Common myeloid progenitor, CD34-positive (primary cell): Measurements from ENCODE around the gene PCDHGA2.
A peak's percentile ranks its signal among the peaks of the same experiment; 100 is the strongest.
"Not testable (repeated sequence)": the region's sequence is repeated elsewhere in the genome, so short reads cannot be mapped to it uniquely, and the experiment has no call there.

Experiments
- CTCF ChIA-PET: fragments of 350-600 bp; sonication (Branson Sonifier 250); formaldehyde crosslinking; loops from one replicate; lab custom pipeline; 2021; ENCODE audit warnings: antibody characterized with exemption; lab: Charles Lee
- POLR2A ChIA-PET: fragments of 350-600 bp; sonication (Branson Sonifier 250); formaldehyde crosslinking; loops from one replicate; lab custom pipeline; 2021; ENCODE audit warnings: antibody characterized with exemption; lab: Charles Lee
- DNase-seq, 3 donors: peaks; one replicate each; pipeline versions ENCODE4 v3.0.0 to v3.0.0-alpha.2; 2013
- H3K27ac ChIP-seq, 2 experiments: 1 replicate in 1 of 2; 2 replicates in 1 of 2; pipeline ENCODE4 v1.7.0; 2013; ENCODE audit warnings: inconsistent platforms in 2 of 2, low read length in 2 of 2, mild to moderate bottlenecking in 2 of 2, low read depth in 1 of 2, moderate library complexity in 1 of 2; ENCODE audit not compliant: severe bottlenecking in 2 of 2, insufficient read depth in 1 of 2, poor library complexity in 1 of 2
- H3K27me3 ChIP-seq, 5 experiments: replicated peaks in 2 of 5; 1 replicate in 3 of 5; 2 replicates in 2 of 5; pipeline versions ENCODE4 v1.6.1 to v1.7.0; 2013; ENCODE audit warnings: low read length in 4 of 5, mild to moderate bottlenecking in 2 of 5, moderate library complexity in 2 of 5, inconsistent platforms in 1 of 5; ENCODE audit not compliant: insufficient read depth in 5 of 5, control insufficient read depth in 4 of 5
- H3K36me3 ChIP-seq, 4 experiments: 1 replicate in 2 of 4; 2 replicates in 2 of 4; pipeline versions ENCODE4 v1.6.1 to v1.7.0; 2013; ENCODE audit warnings: low read length in 3 of 4, control low read depth in 1 of 4, mild to moderate bottlenecking in 1 of 4; ENCODE audit not compliant: control insufficient read depth in 4 of 4, insufficient read depth in 4 of 4
- H3K4me1 ChIP-seq, 4 experiments: 1 replicate in 3 of 4; 2 replicates in 1 of 4; pipeline versions ENCODE4 v1.6.1 to v1.7.1; 2013; ENCODE audit warnings: low read length in 3 of 4, mild to moderate bottlenecking in 3 of 4, control low read depth in 1 of 4, inconsistent platforms in 1 of 4, moderate library complexity in 1 of 4; ENCODE audit not compliant: control insufficient read depth in 4 of 4, insufficient read depth in 4 of 4; ENCODE audit errors: control extremely low read depth in 1 of 4
- H3K4me3 ChIP-seq, 7 experiments: 1 replicate in 4 of 7; 2 replicates in 3 of 7; pipeline versions ENCODE4 v1.5.1 to v1.7.0; 2013; ENCODE audit warnings: mild to moderate bottlenecking in 7 of 7, low read length in 6 of 7, moderate library complexity in 6 of 7, inconsistent platforms in 2 of 7, low read depth in 2 of 7, control low read depth in 1 of 7; ENCODE audit not compliant: insufficient read depth in 4 of 7, control insufficient read depth in 1 of 7; ENCODE audit errors: extremely low read depth in 1 of 7
- H3K9me3 ChIP-seq, 5 experiments: 1 replicate in 4 of 5; 2 replicates in 1 of 5; pipeline versions ENCODE4 v1.6.1 to v1.7.1; 2013; ENCODE audit warnings: low read length in 4 of 5, mild to moderate bottlenecking in 2 of 5, inconsistent platforms in 1 of 5, low read depth in 1 of 5, moderate library complexity in 1 of 5; ENCODE audit not compliant: control insufficient read depth in 4 of 5, insufficient read depth in 2 of 5; ENCODE audit errors: control extremely low read depth in 1 of 5
- WGBS: methylation state at CpG from one replicate; pipeline ENCODE4 v1.1.5; 2013; ENCODE audit not compliant: insufficient coverage; 5-methylcytosine and 5-hydroxymethylcytosine counted together

The PCDHGA2 gene

DNA sequence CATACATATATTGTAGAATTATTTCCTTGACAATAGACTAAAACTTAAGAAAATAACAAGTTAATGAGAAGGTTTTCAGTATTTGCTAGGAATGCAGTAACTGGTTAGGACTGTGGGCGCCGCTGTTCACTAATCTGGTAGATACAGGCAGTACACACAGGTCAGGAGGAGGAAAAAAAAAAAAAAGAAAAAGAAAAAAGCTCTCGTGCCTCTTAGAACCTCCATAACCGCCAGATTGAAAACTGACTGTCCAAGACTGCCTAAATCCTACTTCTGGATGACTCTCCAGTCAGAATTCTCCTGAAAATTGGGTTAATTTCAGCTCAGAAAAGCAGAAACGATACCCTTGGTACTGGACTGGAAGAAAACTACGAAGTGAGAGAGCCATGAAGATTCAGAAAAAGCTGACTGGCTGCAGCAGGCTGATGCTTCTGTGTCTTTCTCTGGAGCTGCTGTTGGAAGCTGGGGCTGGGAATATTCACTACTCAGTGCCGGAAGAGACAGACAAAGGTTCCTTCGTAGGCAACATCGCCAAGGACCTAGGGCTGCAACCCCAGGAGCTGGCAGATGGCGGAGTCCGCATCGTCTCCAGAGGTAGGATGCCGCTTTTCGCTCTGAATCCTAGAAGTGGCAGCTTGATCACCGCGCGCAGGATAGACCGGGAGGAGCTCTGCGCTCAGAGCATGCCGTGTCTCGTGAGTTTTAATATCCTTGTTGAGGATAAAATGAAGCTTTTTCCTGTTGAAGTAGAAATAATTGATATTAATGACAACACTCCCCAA is 8.1 kb upstream of the PCDHGA2 start, which contains the start of gene PCDHGA1:
PCDHGA1 (plus strand) TSS at position 216 of the 782 bp plus-strand sequence.
- ChIA-PET CTCF (interaction anchor here (0.7 to 1.5 kb wide), 4 partner anchors 8 to 21 kb away, joined by 4 to 9 read pairs (median 4); partner anchors contain the start of genes PCDHGA2 and TAF7), POLR2A (no interaction called here)
- DNase-seq, result peak in 2 of 3 donors; percentile 60 to 68
- WGBS, result 27% methylated on average over 12 of the region's 21 CpGs
- H3K4me1 ChIP-seq, result no peaks in the 10 kb centered on the region
- peak within 1 kb of the TSS in 1 of 7 experiments; percentile 27 for H3K4me3 ChIP-seq
- H3K27ac ChIP-seq, result no peak within 1 kb of the TSS
- peaks cover 15 to 67% (median 24%) of the 10 kb centered on the region in 5 experiments for H3K27me3 ChIP-seq
- no peaks in the 10 kb centered on the region for H3K36me3 ChIP-seq
- peaks cover 12 to 70% (median 44%) of the 10 kb centered on the region in 5 experiments for H3K9me3 ChIP-seq

DNA sequence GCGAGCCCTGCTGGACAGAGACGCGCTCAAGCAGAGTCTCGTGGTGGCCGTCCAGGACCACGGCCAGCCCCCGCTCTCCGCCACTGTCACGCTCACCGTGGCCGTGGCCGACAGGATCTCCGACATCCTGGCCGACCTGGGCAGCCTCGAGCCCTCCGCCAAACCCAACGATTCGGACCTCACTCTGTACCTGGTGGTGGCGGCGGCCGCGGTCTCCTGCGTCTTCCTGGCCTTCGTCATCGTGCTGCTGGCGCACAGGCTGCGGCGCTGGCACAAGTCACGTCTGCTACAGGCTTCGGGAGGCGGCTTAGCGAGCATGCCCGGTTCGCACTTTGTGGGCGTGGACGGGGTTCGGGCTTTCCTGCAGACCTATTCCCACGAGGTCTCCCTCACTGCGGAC is 6.0 kb upstream of the PCDHGA2 start:
- 39% methylated on average over 35 of the region's 39 CpGs for WGBS
- peaks cover 18 to 77% (median 39%) of the 10 kb centered on the region in 5 experiments for H3K9me3 ChIP-seq
- H3K27ac ChIP-seq, DNase-seq, H3K36me3 ChIP-seq, H3K4me1 ChIP-seq, POLR2A ChIA-PET, H3K4me3 ChIP-seq: not testable (repeated sequence)
- H3K27me3 ChIP-seq, result peaks cover 15 to 71% (median 34%) of the 10 kb centered on the region in 5 experiments
- CTCF ChIA-PET, result interaction anchor here (1.0 kb wide), 2 partner anchors 10 kb away, joined by 3 to 4 read pairs; no protein-coding TSS in a partner anchor

- WGBS, result 48% methylated on average over 23 of the region's 45 CpGs
- H3K4me3 ChIP-seq, DNase-seq, H3K27ac ChIP-seq, H3K4me1 ChIP-seq, H3K36me3 ChIP-seq, POLR2A ChIA-PET: not testable (repeated sequence)
- Histone ChIP-seq H3K9me3 (peaks cover 21 to 80% (median 47%) of the 10 kb centered on the region in 5 experiments), H3K27me3 (peaks cover 22 to 82% (median 29%) of the 10 kb centered on the region in 5 experiments)
- CTCF ChIA-PET, result interaction anchor here (1.4 kb wide), 1 partner anchor 16 kb away, joined by 3 read pairs; no protein-coding TSS in a partner anchor
These were observed 2.3 kb downstream of the PCDHGA2 start for GRCh38 chr5:141340781-141341354.

- no peak for DNase-seq
- 60% methylated on average over 1 of the region's 1 CpG for WGBS
- H3K4me3 ChIP-seq, result no peak overlapping the region
- peaks cover 0 to 9% (median 0%) of the 10 kb centered on the region in 4 experiments for H3K36me3 ChIP-seq
- no peaks in the 10 kb centered on the region for H3K4me1 ChIP-seq
- H3K27ac ChIP-seq, result no peak overlapping the region
- CTCF ChIA-PET, result interaction anchor here (0.7 to 2.6 kb wide), 7 partner anchors 8 to 74 kb away, joined by 3 to 7 read pairs (median 4); partner anchors contain the start of genes PCDHGA1, PCDHGA4 and TAF7
- peaks cover 12 to 71% (median 45%) of the 10 kb centered on the region in 5 experiments for H3K9me3 ChIP-seq
- POLR2A ChIA-PET, result no interaction called here
- H3K27me3 ChIP-seq, result peaks cover 14 to 84% (median 30%) of the 10 kb centered on the region in 5 experiments
These were observed 4.2 kb downstream of the PCDHGA2 start for GRCh38 chr5:141342773-141343172.

GRCh38 chr5:141343242-141343952 is 4.8 kb downstream of the PCDHGA2 start, which contains the start of gene PCDHGA3:
PCDHGA3 (plus strand) TSS chr5:141343829; CDS start chr5:141344034, 205 bp downstream.
- Histone ChIP-seq H3K36me3 (peaks cover 0 to 9% (median 0%) of the 10 kb centered on the region in 4 experiments), H3K9me3 (peaks cover 12 to 64% (median 42%) of the 10 kb centered on the region in 5 experiments), H3K27me3 (peaks cover 13 to 83% (median 27%) of the 10 kb centered on the region in 5 experiments), H3K4me3 (peak within 1 kb of the TSS in 4 of 7 experiments; percentile 6 to 51 (median 10)), H3K4me1 (no peaks in the 10 kb centered on the region), H3K27ac (no peak within 1 kb of the TSS)
- CTCF ChIA-PET, result interaction anchor here (0.7 to 2.6 kb wide), 6 partner anchors 9 to 73 kb away, joined by 3 to 7 read pairs (median 4); partner anchors contain the start of genes PCDHGA1, PCDHGA4 and TAF7
- 2% methylated on average over 6 of the region's 9 CpGs for WGBS
- peak in 2 of 3 donors; percentile 66 to 76 for DNase-seq
- POLR2A ChIA-PET, result no interaction called here

GRCh38 chr5:141343953-141344463 is 5.4 kb downstream of the PCDHGA2 start:
- H3K9me3 ChIP-seq, result peaks cover 17 to 63% (median 37%) of the 10 kb centered on the region in 5 experiments
- ChIA-PET POLR2A (no interaction called here), CTCF (interaction anchor here (1.0 to 2.6 kb wide), 4 partner anchors 9 to 26 kb away, joined by 3 to 7 read pairs (median 4); partner anchors contain the start of gene TAF7)
- 24% methylated on average over 27 of the region's 31 CpGs for WGBS
- H3K27me3 ChIP-seq, result peaks cover 17 to 82% (median 22%) of the 10 kb centered on the region in 5 experiments
- peak overlapping the region in 4 of 7 experiments; percentile 6 to 51 (median 10) for H3K4me3 ChIP-seq
- H3K27ac ChIP-seq, result no peak overlapping the region
- H3K4me1 ChIP-seq, result no peaks in the 10 kb centered on the region
- H3K36me3 ChIP-seq, result peaks cover 0 to 9% (median 0%) of the 10 kb centered on the region in 4 experiments
- DNase-seq, result no peak
